Activated T-cell treated with anti-CD3 and anti-CD28 coated beads, Interleukin-2, amount 50 U/mL, for 4 hours (primary cell): Measurements from ENCODE around the gene KDM4B. TPM values are rescaled to one million over a fixed set of nuclear protein-coding genes. Genes with fewer than 3 reads are reported as not detected.

Experiments used
- ATAC-seq, 2 donors: fragments of 200-7000 bp; cut with Tn5 transposase; one replicate each; pipeline ENCODE4 v1.10.0; 2021
- DNase-seq: peaks from one replicate; pipeline ENCODE4 v3.0.0-alpha.2; 2020
- H3K27me3 Mint-ChIP-seq: one replicate; pipeline ENCODE4 v1.8.0; 2021; ENCODE audit warnings: low read depth, mixed read lengths
- H3K36me3 Mint-ChIP-seq: one replicate; pipeline ENCODE4 v1.8.0; 2022; ENCODE audit warnings: mixed read lengths; ENCODE audit not compliant: insufficient read depth
- H3K4me1 Mint-ChIP-seq: one replicate; pipeline ENCODE4 v1.8.0; 2021; ENCODE audit warnings: low read depth, mixed read lengths
- H3K4me3 Mint-ChIP-seq: one replicate; pipeline ENCODE4 v1.8.0; 2021; ENCODE audit warnings: mild to moderate bottlenecking, moderate library complexity, mixed read lengths
- H3K9me3 Mint-ChIP-seq: one replicate; pipeline ENCODE4 v1.8.0; 2021; ENCODE audit warnings: mixed read lengths
- total RNA-seq, 3 donors: library from RNA; stranded (reverse); gene quantifications; one replicate each; pipeline ENCODE4 v1.2.1, GENCODE V29; 2021

Gene KDM4B
- total RNA-seq, 3 donors from 2014 or later = 13.3 to 18.1 (median 16.7) TPM

DNA sequence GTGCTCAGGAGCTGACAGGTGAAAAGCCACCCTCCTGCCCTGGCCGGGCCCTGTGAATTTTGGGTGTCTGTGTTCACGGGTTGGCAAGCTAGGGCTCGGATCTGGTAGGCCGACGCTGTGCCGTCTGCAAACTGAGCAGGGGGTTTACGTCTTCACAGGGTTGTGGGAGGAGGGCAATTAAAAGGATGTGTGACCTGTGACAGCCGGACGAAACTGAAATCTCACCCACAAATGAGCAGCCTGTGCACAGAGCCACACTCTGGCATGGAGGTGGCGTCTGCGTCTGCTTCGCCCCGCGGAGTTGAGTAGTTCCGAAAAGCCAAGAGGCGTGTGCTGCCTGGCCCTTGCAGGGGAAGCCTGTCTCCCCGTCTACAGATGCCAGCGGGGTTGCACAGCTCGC, 117.3 kb downstream of the KDM4B start:
- Mint-ChIP-seq H3K4me1 (no peaks in the 10 kb centered on the region), H3K4me3 (no peak overlapping the region), H3K36me3 (peaks cover 7% of the 10 kb centered on the region), H3K9me3 (no peaks in the 10 kb centered on the region), H3K27me3 (no peaks in the 10 kb centered on the region)
- DNase-seq (no peak), ATAC-seq (peak in 1 of 2 donors; percentile 48)

- no peak for DNase-seq
- H3K4me3 Mint-ChIP-seq = no peak overlapping the region
- H3K9me3 Mint-ChIP-seq = no peaks in the 10 kb centered on the region
- peaks cover 7% of the 10 kb centered on the region for H3K36me3 Mint-ChIP-seq
- no peak for ATAC-seq
- H3K4me1 Mint-ChIP-seq = no peaks in the 10 kb centered on the region
- H3K27me3 Mint-ChIP-seq = no peaks in the 10 kb centered on the region
Measured at GRCh38 chr19:5086725-5087439, 118.0 kb downstream of the KDM4B start.

DNA sequence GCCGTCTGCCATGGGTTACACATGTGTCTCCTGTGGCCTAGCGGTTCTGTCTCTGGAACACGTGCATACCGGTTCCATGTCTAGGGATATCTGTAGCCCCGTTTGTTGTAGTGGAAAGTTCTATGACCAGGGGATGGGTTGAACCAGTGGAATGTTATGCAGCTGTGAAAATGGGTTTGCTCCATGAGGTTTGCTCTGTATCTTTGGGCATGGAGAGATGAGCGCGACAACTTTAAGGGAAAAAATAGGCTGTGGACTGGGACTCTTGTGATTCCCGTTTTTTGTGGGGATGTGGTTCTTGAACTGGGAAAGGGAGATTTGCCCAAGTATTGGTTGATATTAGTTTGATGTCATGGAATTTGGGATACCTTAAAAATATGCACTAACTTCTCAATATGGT, 120.4 kb downstream of the KDM4B start:
- DNase-seq (no peak), ATAC-seq (no peak)
- no peak overlapping the region for H3K4me3 Mint-ChIP-seq
- H3K27me3 Mint-ChIP-seq = no peaks in the 10 kb centered on the region
- H3K36me3 Mint-ChIP-seq = peaks cover 4% of the 10 kb centered on the region
- no peaks in the 10 kb centered on the region for H3K9me3 Mint-ChIP-seq
- no peaks in the 10 kb centered on the region for H3K4me1 Mint-ChIP-seq

- DNase-seq = no peak
- Mint-ChIP-seq H3K9me3 (no peaks in the 10 kb centered on the region), H3K4me1 (no peaks in the 10 kb centered on the region), H3K4me3 (no peak overlapping the region), H3K36me3 (peaks cover 4% of the 10 kb centered on the region), H3K27me3 (no peaks in the 10 kb centered on the region)
- ATAC-seq = no peak
Measured at GRCh38 chr19:5090465-5091017, 121.6 kb downstream of the KDM4B start.

- no peaks in the 10 kb centered on the region for H3K4me1 Mint-ChIP-seq
- no peak for ATAC-seq
- no peaks in the 10 kb centered on the region for H3K27me3 Mint-ChIP-seq
- H3K9me3 Mint-ChIP-seq = no peaks in the 10 kb centered on the region
- DNase-seq = no peak
- no peak overlapping the region for H3K4me3 Mint-ChIP-seq
- peaks cover 4% of the 10 kb centered on the region for H3K36me3 Mint-ChIP-seq
Measured at GRCh38 chr19:5091018-5091683, 122.2 kb downstream of the KDM4B start.

GRCh38 chr19:5091684-5092480, 123.0 kb downstream of the KDM4B start:
- Mint-ChIP-seq H3K36me3 (peaks cover 7% of the 10 kb centered on the region), H3K27me3 (no peaks in the 10 kb centered on the region), H3K4me3 (no peak overlapping the region), H3K4me1 (no peaks in the 10 kb centered on the region), H3K9me3 (no peaks in the 10 kb centered on the region)
- DNase-seq = no peak
- ATAC-seq = no peak

DNA sequence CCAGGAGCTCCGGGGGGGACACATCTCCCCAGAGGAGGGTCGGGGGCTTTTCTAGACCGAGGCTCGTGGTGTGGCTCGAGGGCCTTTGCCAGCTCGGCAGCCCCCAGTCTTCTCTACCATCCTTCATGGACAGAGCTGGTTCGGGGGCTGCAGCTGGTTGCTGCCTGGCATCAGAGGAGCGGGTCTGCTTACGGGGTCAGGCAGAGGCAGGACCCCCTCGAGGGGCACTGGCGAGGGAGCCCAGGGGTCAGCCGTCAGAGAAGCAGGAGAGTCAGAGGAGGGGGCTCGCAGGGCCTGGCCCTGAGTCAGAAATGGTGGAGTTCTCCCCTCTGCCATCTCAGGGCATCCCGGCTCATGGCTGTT, 123.5 kb downstream of the KDM4B start:
- DNase-seq (no peak), ATAC-seq (no peak)
- no peaks in the 10 kb centered on the region for H3K4me1 Mint-ChIP-seq
- no peaks in the 10 kb centered on the region for H3K9me3 Mint-ChIP-seq
- H3K27me3 Mint-ChIP-seq = no peaks in the 10 kb centered on the region
- H3K36me3 Mint-ChIP-seq = peaks cover 12% of the 10 kb centered on the region
- no peak overlapping the region for H3K4me3 Mint-ChIP-seq

- H3K4me3 Mint-ChIP-seq = no peak overlapping the region
- no peaks in the 10 kb centered on the region for H3K27me3 Mint-ChIP-seq
- H3K9me3 Mint-ChIP-seq = no peaks in the 10 kb centered on the region
- H3K36me3 Mint-ChIP-seq = peaks cover 17% of the 10 kb centered on the region
- DNase-seq = no peak
- no peak for ATAC-seq
- no peaks in the 10 kb centered on the region for H3K4me1 Mint-ChIP-seq
Measured at GRCh38 chr19:5093297-5093928, 124.5 kb downstream of the KDM4B start.

GRCh38 chr19:5093948-5094718, 125.2 kb downstream of the KDM4B start:
- DNase-seq (no peak), ATAC-seq (no peak)
- H3K36me3 Mint-ChIP-seq = peaks cover 22% of the 10 kb centered on the region
- no peaks in the 10 kb centered on the region for H3K4me1 Mint-ChIP-seq
- H3K9me3 Mint-ChIP-seq = peaks cover 4% of the 10 kb centered on the region
- no peaks in the 10 kb centered on the region for H3K27me3 Mint-ChIP-seq
- H3K4me3 Mint-ChIP-seq = no peak overlapping the region

DNA sequence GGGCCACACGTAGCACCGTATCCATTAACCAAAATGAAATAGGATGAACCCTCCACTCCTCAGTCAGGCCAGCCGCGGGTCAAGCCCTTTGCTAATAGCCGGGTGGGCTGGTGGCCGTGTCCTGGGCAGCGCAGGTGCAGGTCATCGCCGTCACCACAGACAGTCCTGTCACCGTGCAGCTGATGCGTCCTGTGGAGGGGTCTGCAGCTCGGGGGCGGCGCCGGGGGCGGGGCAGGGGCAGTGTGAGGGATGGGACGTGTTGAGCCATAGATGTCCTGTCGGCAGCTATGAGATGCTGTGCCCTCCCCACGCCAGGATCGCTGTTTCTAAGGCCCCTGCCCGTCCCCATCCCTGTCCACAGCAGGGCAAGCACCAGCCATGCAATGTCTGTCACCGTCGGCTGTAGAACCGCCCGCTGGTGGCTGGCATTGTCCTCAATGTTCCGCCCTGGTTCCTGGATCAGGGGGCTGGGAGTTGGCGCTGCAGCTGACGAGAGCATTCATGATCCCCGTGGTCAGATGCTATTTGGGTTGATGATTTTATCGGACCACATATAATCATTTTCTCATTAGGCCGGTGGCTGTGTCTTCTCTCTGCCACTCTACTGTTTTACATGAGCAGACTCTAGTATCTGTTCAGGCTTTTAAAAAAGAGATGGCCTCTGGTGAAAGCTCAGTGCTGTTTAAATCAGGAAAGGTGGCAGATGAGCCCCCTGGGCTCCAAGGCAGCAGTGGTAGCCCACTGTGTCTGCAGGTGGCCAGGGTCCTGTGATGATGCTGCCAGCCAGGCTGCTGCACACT, 126.1 kb downstream of the KDM4B start:
- Mint-ChIP-seq H3K27me3 (no peaks in the 10 kb centered on the region), H3K9me3 (peaks cover 12% of the 10 kb centered on the region), H3K4me3 (no peak overlapping the region), H3K4me1 (no peaks in the 10 kb centered on the region), H3K36me3 (peaks cover 22% of the 10 kb centered on the region)
- ATAC-seq (no peak), DNase-seq (no peak)

DNA sequence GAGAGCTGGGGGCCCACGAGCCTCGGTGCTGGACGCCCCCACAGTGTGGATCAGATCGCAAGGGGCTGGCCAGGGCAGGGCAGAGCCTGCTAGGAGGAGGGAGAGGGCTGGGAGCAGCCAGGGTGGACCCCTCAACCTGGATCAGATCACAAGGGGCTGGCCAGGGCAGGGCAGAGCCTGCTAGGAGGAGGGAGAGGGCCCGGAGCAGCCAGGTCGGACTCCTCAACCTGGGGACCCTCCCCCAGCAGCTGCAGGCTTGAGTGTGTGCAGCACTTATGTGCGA, 126.6 kb downstream of the KDM4B start:
- no peak for ATAC-seq
- Mint-ChIP-seq H3K36me3 (peaks cover 27% of the 10 kb centered on the region), H3K4me3 (no peak overlapping the region), H3K4me1 (no peaks in the 10 kb centered on the region), H3K27me3 (no peaks in the 10 kb centered on the region), H3K9me3 (peaks cover 17% of the 10 kb centered on the region)
- no peak for DNase-seq

- H3K27me3 Mint-ChIP-seq = no peaks in the 10 kb centered on the region
- no peaks in the 10 kb centered on the region for H3K4me1 Mint-ChIP-seq
- no peak for DNase-seq
- H3K36me3 Mint-ChIP-seq = peaks cover 32% of the 10 kb centered on the region
- H3K4me3 Mint-ChIP-seq = no peak overlapping the region
- no peak for ATAC-seq
- peaks cover 20% of the 10 kb centered on the region for H3K9me3 Mint-ChIP-seq
Measured at GRCh38 chr19:5096536-5096935, 127.6 kb downstream of the KDM4B start.

DNA sequence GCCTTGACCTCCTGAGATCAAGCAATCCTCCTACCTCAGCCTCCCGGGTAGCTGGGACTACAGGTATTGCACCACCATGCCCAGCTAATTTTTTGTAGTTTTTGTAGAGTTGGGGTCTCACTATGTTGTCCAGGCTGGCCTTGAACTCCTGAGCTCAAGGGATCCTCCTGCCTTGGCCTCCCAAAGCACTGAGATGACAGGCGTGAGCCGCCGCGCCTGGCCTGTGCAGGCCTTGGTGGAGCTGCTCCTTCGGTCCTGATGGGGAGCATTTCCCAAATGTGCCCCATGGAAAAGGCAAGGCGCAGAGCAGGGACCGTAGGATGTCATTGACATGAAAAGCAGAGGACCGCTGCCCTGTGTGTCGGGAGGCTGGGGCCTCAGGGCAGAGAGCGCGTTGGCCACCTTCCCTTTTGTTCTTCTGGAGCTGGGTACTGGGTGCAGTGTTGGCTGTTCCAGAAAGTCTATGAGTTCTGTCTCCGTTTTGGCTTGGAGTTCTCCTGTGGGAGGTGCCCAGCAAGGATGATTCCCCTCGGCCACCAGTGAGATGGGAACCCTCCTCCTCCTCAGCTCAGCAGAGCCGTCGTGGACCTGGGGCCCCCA, 128.5 kb downstream of the KDM4B start:
- Mint-ChIP-seq H3K36me3 (peaks cover 32% of the 10 kb centered on the region), H3K4me1 (no peaks in the 10 kb centered on the region), H3K4me3 (no peak overlapping the region), H3K9me3 (peaks cover 20% of the 10 kb centered on the region), H3K27me3 (no peaks in the 10 kb centered on the region)
- ATAC-seq = no peak
- no peak for DNase-seq
